A673 (cell line): ENCODE measurements around the gene MSI2. TPM values are rescaled to one million over a fixed set of nuclear protein-coding genes. Genes with fewer than 3 reads are reported as not detected.

ENCODE experiments used
- BruUV-seq: library from RNA; stranded (reverse); fragments of 400-500 nt; replicated peaks from 2 replicates; lab custom pipeline; 2021; lab: Mats Ljungman, UMichigan
- CTCF ChIA-PET: fragments of 300-600 bp; sonication (Branson Sonifier 250); formaldehyde crosslinking; loops from one replicate; lab custom pipeline; 2022; ENCODE audit warnings: antibody characterized with exemption; lab: Charles Lee
- POLR2A ChIA-PET: fragments of 300-600 bp; sonication (Branson Sonifier 250); formaldehyde crosslinking; loops from one replicate; lab custom pipeline; 2022; ENCODE audit warnings: antibody characterized with exemption; ENCODE audit not compliant: low non-redundant PET; lab: Charles Lee
- DNase-seq: peaks from one replicate; pipeline ENCODE4 v3.0.0-alpha.2; 2015; ENCODE audit warnings: low spot score
- H3K27ac ChIP-seq: fragments of 200-600 bp; sonication (generic); 2 replicates; pipeline ENCODE4 v1.5.1; 2016; ENCODE audit warnings: mixed run types, low read depth, mild to moderate bottlenecking, mixed read lengths, antibody characterized with exemption, low read length; ENCODE audit not compliant: poor library complexity, severe bottlenecking
- H3K27me3 ChIP-seq: fragments of 200-600 bp; sonication (generic); replicated peaks from 2 replicates; pipeline ENCODE4 v1.6.1; 2017; ENCODE audit warnings: mixed run types, low read depth, mild to moderate bottlenecking, mixed read lengths, antibody characterized with exemption, low read length; ENCODE audit not compliant: insufficient read depth, poor library complexity
- H3K36me3 ChIP-seq: fragments of 200-600 bp; sonication (generic); 2 replicates; pipeline ENCODE4 v1.6.1; 2016; ENCODE audit warnings: mixed run types, mild to moderate bottlenecking, mixed read lengths, antibody characterized with exemption, low read length; ENCODE audit not compliant: insufficient read depth, poor library complexity, severe bottlenecking
- H3K4me1 ChIP-seq: fragments of 200-600 bp; sonication (generic); 2 replicates; pipeline ENCODE4 v1.6.1; 2017; ENCODE audit warnings: mixed run types, mild to moderate bottlenecking, mixed read lengths, antibody characterized with exemption, low read length; ENCODE audit not compliant: insufficient read depth, poor library complexity, severe bottlenecking
- H3K4me3 ChIP-seq: fragments of 200-600 bp; sonication (generic); 2 replicates; pipeline ENCODE4 v1.5.1; 2016; ENCODE audit warnings: low read depth, mixed run types, mild to moderate bottlenecking, mixed read lengths, low read length; ENCODE audit not compliant: poor library complexity, severe bottlenecking
- H3K9me3 ChIP-seq: fragments of 200-600 bp; sonication (generic); 2 replicates; pipeline ENCODE4 v1.6.1; 2016; ENCODE audit warnings: mixed run types, low read depth, mild to moderate bottlenecking, mixed read lengths, antibody characterized with exemption, low read length; ENCODE audit not compliant: poor library complexity, severe bottlenecking
- CTCF ChIP-seq: fragments of 300-800, 200-600 bp; sonication (generic); conservative IDR thresholded peaks from 2 replicates; pipeline ENCODE4 v1.5.1; 2017; ENCODE audit warnings: low read depth, mild to moderate bottlenecking, antibody characterized with exemption, low read length, moderate library complexity, mixed read lengths
- EZH2 ChIP-seq: fragments of 200-600 bp; sonication (generic); IDR thresholded peaks from 2 replicates; pipeline ENCODE4 v1.6.1; 2017; ENCODE audit warnings: borderline replicate concordance, low read depth, mild to moderate bottlenecking, mixed read lengths, antibody characterized with exemption, low read length; ENCODE audit not compliant: poor library complexity, severe bottlenecking
- intact Hi-C: fragments of 100-400 bp; cut with micrococcal nuclease; formaldehyde crosslinking; loops from one replicate; pipeline ENCODE4 v1.10.0; 2022; ENCODE audit not compliant: unreplicated experiment
- total RNA-seq: library from RNA; stranded (reverse); gene quantifications from 2 replicates; pipeline ENCODE4 v1.2.3, GENCODE V29; 2021

The MSI2 gene
- total RNA-seq, 1 experiment from 2014 or later, result 108 TPM

- no peaks in the 10 kb centered on the region for H3K9me3 ChIP-seq
- TF ChIP-seq CTCF, result no peak
- TF ChIP-seq EZH2, result no peak
- no peak overlapping the region for H3K27ac ChIP-seq
- H3K4me3 ChIP-seq, result no peak overlapping the region
- CTCF ChIA-PET, result no interaction called here
- POLR2A ChIA-PET, result interaction anchor here (0.6 kb wide), 1 partner anchor 428 kb away, joined by 18 read pairs; no protein-coding TSS in a partner anchor
- BruUV-seq, result no TSS peak
- peaks cover 3% of the 10 kb centered on the region for H3K4me1 ChIP-seq
- H3K36me3 ChIP-seq, result no peaks in the 10 kb centered on the region
- intact Hi-C loops, result no loop called here
- DNase-seq, result no peak
- no peaks in the 10 kb centered on the region for H3K27me3 ChIP-seq
These were observed 257.2 kb downstream of the MSI2 start for GRCh38 chr17:57513569-57513968.

- Histone ChIP-seq H3K27ac (no peak overlapping the region), H3K4me1 (peaks cover 8% of the 10 kb centered on the region), H3K27me3 (no peaks in the 10 kb centered on the region), H3K36me3 (no peaks in the 10 kb centered on the region), H3K4me3 (no peak overlapping the region), H3K9me3 (no peaks in the 10 kb centered on the region)
- BruUV-seq, result no TSS peak
- ChIA-PET CTCF (no interaction called here), POLR2A (no interaction called here)
- no peak for DNase-seq
- TF ChIP-seq EZH2 (no peak), CTCF (no peak)
- intact Hi-C loops, result loop anchor here (5.0 kb wide), 1 partner anchor 272 kb away; no protein-coding TSS in a partner anchor
These were observed 258.3 kb downstream of the MSI2 start for GRCh38 chr17:57514614-57515013.

GRCh38 chr17:57515662-57516211 lies 259.4 kb downstream of the MSI2 start:
- CTCF ChIA-PET, result interaction anchor here (0.6 to 1.3 kb wide), 6 partner anchors 42 to 597 kb away, joined by 3 to 6 read pairs (median 4); no protein-coding TSS in a partner anchor
- Histone ChIP-seq H3K36me3 (no peaks in the 10 kb centered on the region), H3K4me1 (peaks cover 8% of the 10 kb centered on the region), H3K4me3 (no peak overlapping the region), H3K27me3 (no peaks in the 10 kb centered on the region), H3K27ac (no peak overlapping the region), H3K9me3 (no peaks in the 10 kb centered on the region)
- DNase-seq, result no peak
- POLR2A ChIA-PET, result no interaction called here
- BruUV-seq, result no TSS peak
- TF ChIP-seq CTCF, result peak; percentile 23; the same call in 1 of the 2 replicates
- TF ChIP-seq EZH2, result no peak
- intact Hi-C loops, result loop anchor here (5.0 kb wide), 1 partner anchor 273 kb away; no protein-coding TSS in a partner anchor
